H9 (cell line): Measurements from ENCODE around the gene TBX5. TPM values are rescaled to one million over a fixed set of nuclear protein-coding genes. Genes with fewer than 3 reads are reported as not detected.
A peak's percentile ranks its signal among the peaks of the same experiment; 100 is the strongest.

ENCODE experiments used
- DNase-seq: peaks from one replicate; pipeline ENCODE4 v3.0.0-alpha.2; 2017
- H2AFZ ChIP-seq: one replicate; pipeline ENCODE4 v1.6.1; 2013; ENCODE audit warnings: mild to moderate bottlenecking, low read length, control low read depth, moderate library complexity
- H2AK5ac ChIP-seq: 2 replicates; pipeline ENCODE4 v1.6.1; 2013; ENCODE audit warnings: low read length, control low read depth, mixed read lengths; ENCODE audit not compliant: insufficient read length
- H2BK120ac ChIP-seq: one replicate; pipeline ENCODE4 v1.6.1; 2013; ENCODE audit warnings: low read depth, mild to moderate bottlenecking, low read length, control low read depth, inconsistent platforms; ENCODE audit not compliant: poor library complexity, severe bottlenecking
- H2BK12ac ChIP-seq: 2 replicates; pipeline ENCODE4 v1.6.1; 2013; ENCODE audit warnings: low read length, control low read depth, mixed read lengths, low read depth; ENCODE audit not compliant: insufficient read length
- H2BK15ac ChIP-seq: 2 replicates; pipeline ENCODE4 v1.6.1; 2013; ENCODE audit warnings: low read depth, low read length, control low read depth
- H2BK20ac ChIP-seq: one replicate; pipeline ENCODE4 v1.6.1; 2013; ENCODE audit warnings: low read depth, mild to moderate bottlenecking, low read length, control low read depth, inconsistent platforms; ENCODE audit not compliant: poor library complexity, severe bottlenecking
- H2BK5ac ChIP-seq: 2 replicates; pipeline ENCODE4 v1.6.1; 2013; ENCODE audit warnings: low read length, control low read depth, mixed read lengths; ENCODE audit not compliant: insufficient read length
- H3K14ac ChIP-seq: 2 replicates; pipeline ENCODE4 v1.6.1; 2013; ENCODE audit warnings: low read length, control low read depth; ENCODE audit not compliant: insufficient read depth
- H3K18ac ChIP-seq: 2 replicates; pipeline ENCODE4 v1.6.1; 2013; ENCODE audit warnings: low read depth, mild to moderate bottlenecking, mixed read lengths, low read length, control low read depth; ENCODE audit not compliant: insufficient read length
- H3K23ac ChIP-seq: 2 replicates; pipeline ENCODE4 v1.6.1; 2013; ENCODE audit warnings: low read length, control low read depth, mixed read lengths, low read depth; ENCODE audit not compliant: insufficient read length
- H3K23me2 ChIP-seq: 2 replicates; pipeline ENCODE4 v1.6.1; 2013; ENCODE audit warnings: low read depth, mild to moderate bottlenecking, mixed read lengths, low read length, control low read depth; ENCODE audit not compliant: insufficient read length, poor library complexity, severe bottlenecking
- H3K27ac ChIP-seq: 2 replicates; pipeline ENCODE4 v1.5.1; 2013; ENCODE audit warnings: low read length, control low read depth, mixed read lengths, low read depth; ENCODE audit not compliant: insufficient read length
- H3K27me3 ChIP-seq: 2 replicates; pipeline ENCODE4 v1.6.1; 2013; ENCODE audit warnings: low read length, control low read depth, inconsistent platforms; ENCODE audit not compliant: insufficient read depth
- H3K4ac ChIP-seq: 2 replicates; pipeline ENCODE4 v1.6.1; 2013; ENCODE audit warnings: low read depth, mild to moderate bottlenecking, control low read depth, inconsistent platforms, low read length, moderate library complexity
- H3K4me1 ChIP-seq: 2 replicates; pipeline ENCODE4 v1.6.1; 2013; ENCODE audit warnings: low read length, control low read depth, inconsistent platforms; ENCODE audit not compliant: insufficient read depth
- H3K4me2 ChIP-seq: 2 replicates; pipeline ENCODE4 v1.6.1; 2013; ENCODE audit warnings: low read length, control low read depth, mixed read lengths; ENCODE audit not compliant: insufficient read length, insufficient read depth
- H3K56ac ChIP-seq: 2 replicates; pipeline ENCODE4 v1.6.1; 2013; ENCODE audit warnings: low read depth, mild to moderate bottlenecking, mixed read lengths, low read length, control low read depth; ENCODE audit not compliant: insufficient read length
- H3K79me1 ChIP-seq: 2 replicates; pipeline ENCODE4 v1.6.1; 2013; ENCODE audit warnings: low read depth, mild to moderate bottlenecking, moderate library complexity, low read length, control low read depth, inconsistent platforms; ENCODE audit not compliant: insufficient read depth, poor library complexity, severe bottlenecking
- H3K79me2 ChIP-seq: 2 replicates; pipeline ENCODE4 v1.6.1; 2013; ENCODE audit warnings: low read length, control low read depth, inconsistent platforms; ENCODE audit not compliant: insufficient read depth
- H3K9ac ChIP-seq: 2 replicates; pipeline ENCODE4 v1.6.1; 2013; ENCODE audit warnings: low read length, control low read depth, mixed read lengths; ENCODE audit not compliant: insufficient read length; ENCODE audit errors: extremely low read depth
- H3K9me3 ChIP-seq: one replicate; pipeline ENCODE4 v1.6.1; 2013; ENCODE audit warnings: low read depth, low read length, inconsistent platforms; ENCODE audit not compliant: control insufficient read depth
- H3T11ph ChIP-seq: one replicate; pipeline ENCODE4 v1.6.1; 2013; ENCODE audit warnings: mild to moderate bottlenecking, low read length, control low read depth, inconsistent platforms
- H4K20me1 ChIP-seq: one replicate; pipeline ENCODE4 v1.6.1; 2013; ENCODE audit not compliant: control insufficient read depth, insufficient read length, insufficient read depth
- H4K5ac ChIP-seq: 2 replicates; pipeline ENCODE4 v1.6.1; 2013; ENCODE audit warnings: low read depth, mild to moderate bottlenecking, mixed read lengths, low read length, control low read depth; ENCODE audit not compliant: insufficient read length
- H4K8ac ChIP-seq: replicated peaks from 2 replicates; pipeline ENCODE4 v1.6.1; 2013; ENCODE audit warnings: low read length, control low read depth, mixed read lengths, low read depth; ENCODE audit not compliant: insufficient read length
- H4K91ac ChIP-seq: 2 replicates; pipeline ENCODE4 v1.6.1; 2013; ENCODE audit warnings: low read depth, mild to moderate bottlenecking, moderate library complexity, mixed read lengths, low read length, control low read depth; ENCODE audit not compliant: insufficient read length
- H3K27ac Mint-ChIP-seq, 3 experiments: 2 replicates in 2 of 3; 3 replicates in 1 of 3; pipeline ENCODE4 v1.8.0; 2020 to 2021; ENCODE audit warnings: mixed read lengths in 3 of 3, mild to moderate bottlenecking in 1 of 3, moderate library complexity in 1 of 3
- H3K27me3 Mint-ChIP-seq: 2 replicates; pipeline ENCODE4 v1.8.0; 2021; ENCODE audit warnings: low read depth, mild to moderate bottlenecking, moderate library complexity, mixed read lengths
- H3K36me3 Mint-ChIP-seq, 3 experiments: 2 replicates in 2 of 3; 3 replicates in 1 of 3; pipeline ENCODE4 v1.8.0; 2020 to 2021; ENCODE audit warnings: low read depth in 3 of 3, mixed read lengths in 3 of 3; ENCODE audit not compliant: insufficient read depth in 1 of 3
- H3K4me1 Mint-ChIP-seq, 2 experiments: 2 replicates each; pipeline ENCODE4 v1.8.0; 2020; ENCODE audit warnings: mixed read lengths in 2 of 2
- H3K4me3 Mint-ChIP-seq, 2 experiments: 2 replicates in 1 of 2; 3 replicates in 1 of 2; pipeline ENCODE4 v1.8.0; 2020 to 2021; ENCODE audit warnings: mild to moderate bottlenecking in 2 of 2, mixed read lengths in 2 of 2, moderate library complexity in 1 of 2
- H3K9me3 Mint-ChIP-seq, 2 experiments: 2 replicates in 1 of 2; 3 replicates in 1 of 2; pipeline ENCODE4 v1.8.0; 2020; ENCODE audit warnings: mild to moderate bottlenecking in 2 of 2, mixed read lengths in 2 of 2, moderate library complexity in 1 of 2
- WGBS: extraction: QIAGEN DNeasy Blood & Tissue Kit; methylation state at CpG from one replicate; pipeline ENCODE4 v1.1.7; 2013; ENCODE audit warnings: missing lambda C conversion rate, low lambda C conversion rate, mixed read lengths; ENCODE audit not compliant: insufficient read length; ENCODE audit errors: extremely low coverage; 5-methylcytosine and 5-hydroxymethylcytosine counted together
- total RNA-seq: library from RNA; stranded (reverse); gene quantifications from 2 replicates; pipeline ENCODE4 v1.2.1, GENCODE V29; 2021
- TF ChIP-seq, protein P1 (sequence below): fragments of 200-600 bp; sonication (generic); conservative IDR thresholded peaks from 3 replicates; pipeline ENCODE4 v1.8.0; 2021; ENCODE audit warnings: antibody characterized with exemption, mild to moderate bottlenecking

The TBX5 gene
- total RNA-seq, 1 experiment from 2014 or later, result not detected

DNA sequence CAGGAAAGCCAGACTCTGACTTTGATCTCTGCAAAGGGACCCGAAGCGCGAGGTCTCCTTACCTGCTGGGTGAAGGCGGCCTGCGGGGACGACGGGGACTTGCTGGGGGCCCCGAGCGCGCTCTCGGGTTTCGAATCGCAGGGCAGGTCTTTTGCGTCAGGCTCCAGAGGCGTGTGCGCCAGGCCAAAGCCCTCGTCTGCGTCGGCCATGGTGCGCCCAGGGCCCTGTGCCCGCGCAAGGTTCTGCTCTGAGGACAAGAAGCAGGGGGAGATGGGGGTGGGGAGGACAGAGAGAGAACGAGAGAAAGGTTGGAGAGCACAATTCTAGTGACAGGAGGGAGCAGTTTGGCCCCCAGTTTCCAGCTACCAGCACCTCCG is 2.3 kb downstream of the TBX5 start:
- no peak overlapping the region for H3K23ac ChIP-seq
- Mint-ChIP-seq H3K27ac (no peak overlapping the region), H3K27me3 (peaks cover 100% of the 10 kb centered on the region), H3K4me3 (peak overlapping the region in 1 of 2 experiments; percentile 33; a peak in 2 of 5 replicates), H3K36me3 (no peaks in the 10 kb centered on the region), H3K9me3 (peaks cover 0 to 14% of the 10 kb centered on the region in 2 experiments; a peak in 1 of 5 replicates), H3K4me1 (peaks cover 38 to 61% of the 10 kb centered on the region in 2 experiments)
- no peak overlapping the region for H4K8ac ChIP-seq
- no peak overlapping the region for H4K5ac ChIP-seq
- WGBS, result no CpG with 5 or more reads among the region's 24 CpGs
- no peaks in the 10 kb centered on the region for H3K79me2 ChIP-seq
- no peak overlapping the region for H2BK20ac ChIP-seq
- H3K18ac ChIP-seq, result no peak overlapping the region
- peaks cover 2% of the 10 kb centered on the region for H3K4me1 ChIP-seq
- no peak overlapping the region for H3K4me2 ChIP-seq
- no peak overlapping the region for H3K4ac ChIP-seq
- H3K14ac ChIP-seq, result no peak overlapping the region
- no peaks in the 10 kb centered on the region for H4K20me1 ChIP-seq
- no peaks in the 10 kb centered on the region for H3K9me3 ChIP-seq
- no peak overlapping the region for H2AFZ ChIP-seq
- H3K27ac ChIP-seq, result no peak overlapping the region
- H2AK5ac ChIP-seq, result no peak overlapping the region
- H3T11ph ChIP-seq, result no peak overlapping the region
- no peak overlapping the region for H2BK5ac ChIP-seq
- peaks cover 97% of the 10 kb centered on the region for H3K27me3 ChIP-seq
- H4K91ac ChIP-seq, result no peak overlapping the region
- no peak overlapping the region for H2BK120ac ChIP-seq
- TF ChIP-seq, protein P1, sequence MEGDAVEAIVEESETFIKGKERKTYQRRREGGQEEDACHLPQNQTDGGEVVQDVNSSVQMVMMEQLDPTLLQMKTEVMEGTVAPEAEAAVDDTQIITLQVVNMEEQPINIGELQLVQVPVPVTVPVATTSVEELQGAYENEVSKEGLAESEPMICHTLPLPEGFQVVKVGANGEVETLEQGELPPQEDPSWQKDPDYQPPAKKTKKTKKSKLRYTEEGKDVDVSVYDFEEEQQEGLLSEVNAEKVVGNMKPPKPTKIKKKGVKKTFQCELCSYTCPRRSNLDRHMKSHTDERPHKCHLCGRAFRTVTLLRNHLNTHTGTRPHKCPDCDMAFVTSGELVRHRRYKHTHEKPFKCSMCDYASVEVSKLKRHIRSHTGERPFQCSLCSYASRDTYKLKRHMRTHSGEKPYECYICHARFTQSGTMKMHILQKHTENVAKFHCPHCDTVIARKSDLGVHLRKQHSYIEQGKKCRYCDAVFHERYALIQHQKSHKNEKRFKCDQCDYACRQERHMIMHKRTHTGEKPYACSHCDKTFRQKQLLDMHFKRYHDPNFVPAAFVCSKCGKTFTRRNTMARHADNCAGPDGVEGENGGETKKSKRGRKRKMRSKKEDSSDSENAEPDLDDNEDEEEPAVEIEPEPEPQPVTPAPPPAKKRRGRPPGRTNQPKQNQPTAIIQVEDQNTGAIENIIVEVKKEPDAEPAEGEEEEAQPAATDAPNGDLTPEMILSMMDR, result no peak
- H2BK12ac ChIP-seq, result no peak overlapping the region
- no peak overlapping the region for H3K9ac ChIP-seq
- H3K23me2 ChIP-seq, result no peaks in the 10 kb centered on the region
- DNase-seq, result peak; percentile 83
- no peak overlapping the region for H3K56ac ChIP-seq
- no peak overlapping the region for H2BK15ac ChIP-seq
- no peaks in the 10 kb centered on the region for H3K79me1 ChIP-seq
